Fibroblast of lung (primary cell): Measurements from ENCODE around the gene NAXE. TPM values are rescaled to one million over a fixed set of nuclear protein-coding genes. Genes with fewer than 3 reads are reported as not detected.

Experiments used
- DNase-seq, 2 donors: peaks; one replicate each; pipeline versions ENCODE4 v3.0.0 to v3.0.0-alpha.2; 2010; ENCODE audit warnings: low read depth in 2 of 2
- H2AFZ ChIP-seq: 2 replicates; pipeline ENCODE4 v1.5.1; 2012; ENCODE audit warnings: low read length, control low read depth, inconsistent platforms
- H3K27ac ChIP-seq: 2 replicates; pipeline ENCODE4 v1.5.1; 2011; ENCODE audit warnings: low read length, control low read depth; ENCODE audit not compliant: insufficient read depth
- H3K27me3 ChIP-seq: 2 replicates; pipeline ENCODE4 v1.5.1; 2011; ENCODE audit warnings: mild to moderate bottlenecking, low read length; ENCODE audit not compliant: control insufficient read depth, insufficient read depth
- H3K36me3 ChIP-seq: 2 replicates; pipeline ENCODE4 v1.5.1; 2011; ENCODE audit warnings: low read length; ENCODE audit not compliant: control insufficient read depth, insufficient read depth
- H3K4me1 ChIP-seq: 2 replicates; pipeline ENCODE4 v1.5.1; 2011; ENCODE audit warnings: low read length; ENCODE audit not compliant: control insufficient read depth, insufficient read depth; ENCODE audit errors: extremely low read depth
- H3K4me2 ChIP-seq: 2 replicates; pipeline ENCODE4 v1.5.1; 2011; ENCODE audit warnings: low read length, control low read depth; ENCODE audit not compliant: insufficient read depth; ENCODE audit errors: extremely low read depth
- H3K4me3 ChIP-seq, 4 experiments: fragments of 200-600 bp in 1 of 4; sonication (generic) in 1 of 4; replicated peaks in 1 of 4; 2 replicates each; pipeline ENCODE4 v1.5.1; 2011 to 2016; ENCODE audit warnings: low read length in 4 of 4, low read depth in 3 of 4, mild to moderate bottlenecking in 3 of 4, control low read depth in 2 of 4, inconsistent platforms in 1 of 4, mixed read lengths in 1 of 4; ENCODE audit not compliant: insufficient read depth in 1 of 4; ENCODE audit errors: control extremely low read depth in 1 of 4
- H3K79me2 ChIP-seq: 2 replicates; pipeline ENCODE4 v1.5.1; 2012; ENCODE audit warnings: mild to moderate bottlenecking, low read length, inconsistent platforms; ENCODE audit not compliant: control insufficient read depth, insufficient read depth
- H3K9ac ChIP-seq: 2 replicates; pipeline ENCODE4 v1.5.1; 2011; ENCODE audit warnings: mild to moderate bottlenecking, low read length, control low read depth; ENCODE audit not compliant: insufficient read depth
- H3K9me3 ChIP-seq: 2 replicates; pipeline ENCODE4 v1.5.1; 2012; ENCODE audit warnings: low read depth, low read length; ENCODE audit not compliant: control insufficient read depth, insufficient read depth
- H4K20me1 ChIP-seq: 2 replicates; pipeline ENCODE4 v1.5.1; 2011; ENCODE audit warnings: low read length; ENCODE audit not compliant: control insufficient read depth, insufficient read depth; ENCODE audit errors: extremely low read depth
- CTCF ChIP-seq, 2 donors: IDR thresholded peaks in 1 of 2; conservative IDR thresholded peaks in 1 of 2; 1 replicate in 1 of 2; 2 replicates in 1 of 2; pipeline ENCODE4 v1.5.1; 2011 to 2012; ENCODE audit warnings: low read length in 2 of 2, control low read depth in 1 of 2, inconsistent platforms in 1 of 2, low read depth in 1 of 2, mild to moderate bottlenecking in 1 of 2
- EZH2 ChIP-seq: IDR thresholded peaks from 2 replicates; pipeline ENCODE4 v1.5.1; 2012; ENCODE audit warnings: low read length, control low read depth, mild to moderate bottlenecking; ENCODE audit errors: missing control alignments
- polyA plus RNA-seq, 2 donors: library from polyadenylated mRNA; depleted of rRNA in 1 of 2; stranded (reverse) in 1 of 2; unstranded in 1 of 2; fragments of >200 nt; gene quantifications; 2 replicates each; pipeline ENCODE4 v1.2.1, GENCODE V29; 2011 to 2012; ENCODE audit warnings: missing spikeins in 1 of 2
- total RNA-seq: library from RNA; depleted of rRNA; stranded (reverse); fragments of >200 nt; gene quantifications from 2 replicates; pipeline ENCODE4 v1.2.1, GENCODE V29; 2014

NAXE gene
- total and polyA plus RNA-seq, 2 donors (not counting 1 experiment from before 2014, with no cell fraction given): 41.6 to 64.4 TPM

DNA sequence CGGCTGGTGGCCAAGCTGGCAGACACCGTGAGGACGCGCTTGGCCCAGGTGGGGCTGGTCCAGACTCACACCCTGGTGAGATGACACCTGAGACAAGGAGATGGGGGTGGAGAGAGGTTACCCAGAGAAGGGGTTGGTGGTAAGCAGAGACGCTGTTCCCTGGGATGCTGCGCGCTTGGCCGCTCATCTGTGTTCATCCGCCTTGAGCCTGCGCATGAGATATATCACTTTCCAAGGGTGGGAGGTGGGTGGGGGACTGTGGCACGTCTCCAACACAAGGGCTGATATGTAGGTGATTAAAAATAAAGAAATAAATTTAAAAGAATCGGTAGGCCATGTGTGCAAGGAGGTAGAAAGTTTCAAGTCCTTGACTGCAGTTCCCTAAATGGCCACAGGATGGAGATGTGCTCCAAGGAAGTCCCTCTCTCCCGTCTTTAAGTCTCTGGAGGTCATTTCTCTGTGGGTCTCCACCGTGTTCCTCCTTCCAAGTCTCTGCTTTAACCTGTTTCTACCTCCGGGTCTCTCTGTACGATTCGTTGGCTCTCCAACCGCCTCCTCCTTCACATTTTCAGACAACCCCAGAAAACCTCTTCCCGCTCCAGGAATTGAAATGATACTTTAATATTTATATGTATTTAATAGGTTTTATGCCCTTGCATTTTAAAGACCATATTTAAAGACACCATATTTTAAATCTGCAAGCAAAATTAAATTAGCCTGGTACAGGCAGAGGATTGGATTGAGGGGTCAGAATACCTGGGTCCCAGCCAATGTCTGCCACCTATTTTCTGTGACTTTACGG, 7.6 kb upstream of the NAXE start:
- no peak overlapping the region for H2AFZ ChIP-seq
- TF ChIP-seq CTCF (conservative IDR thresholded peaks at IDR 0.05 in 1 of 2, IDR thresholded peaks at IDR 0.05 in 1 of 2; ENCODE audit: low read depth in 1 of 2, low read length in 2 of 2) (peak; percentile 89 to 98), EZH2 (no peak)
- peak; percentile 72 to 89 for DNase-seq

DNA sequence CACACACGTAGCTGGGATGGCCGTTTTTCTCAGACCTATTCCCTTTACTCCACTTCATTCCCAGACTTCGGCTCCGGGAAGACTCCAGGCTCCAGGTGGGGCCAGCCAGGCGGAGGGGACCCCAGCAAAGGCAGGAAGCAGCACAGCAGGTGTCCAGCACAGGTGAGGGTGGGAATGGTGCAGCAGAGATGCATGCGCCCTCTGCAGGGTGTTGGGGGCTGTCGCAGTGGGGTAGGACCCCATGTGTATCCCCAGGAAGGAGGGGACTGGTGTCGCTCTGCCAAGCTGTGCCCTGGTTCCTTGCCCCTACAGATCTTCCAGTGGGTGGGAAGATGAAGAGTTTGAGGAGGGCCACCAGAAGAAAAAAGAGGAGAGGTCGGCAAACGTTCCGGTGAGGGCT, 6.8 kb upstream of the NAXE start:
- Histone ChIP-seq H2AFZ (no peak overlapping the region), H3K4me1 (no peaks in the 10 kb centered on the region), H3K4me2 (no peak overlapping the region), H3K9ac (no peak overlapping the region), H3K4me3 (no peak overlapping the region), H3K79me2 (no peaks in the 10 kb centered on the region), H3K36me3 (no peaks in the 10 kb centered on the region), H3K27ac (no peak overlapping the region), H3K9me3 (no peaks in the 10 kb centered on the region), H3K27me3 (peaks cover 4% of the 10 kb centered on the region), H4K20me1 (no peaks in the 10 kb centered on the region)
- DNase-seq: no peak
- TF ChIP-seq CTCF (conservative IDR thresholded peaks at IDR 0.05 in 1 of 2, IDR thresholded peaks at IDR 0.05 in 1 of 2; ENCODE audit: low read depth in 1 of 2, low read length in 2 of 2) (no peak), EZH2 (no peak)

More for the DNA sequence above, 7.6 kb upstream of the NAXE start:
- no peak overlapping the region for H3K4me3 ChIP-seq
- no peaks in the 10 kb centered on the region for H3K36me3 ChIP-seq
- H3K27ac ChIP-seq: no peak overlapping the region
- H3K27me3 ChIP-seq: peaks cover 4% of the 10 kb centered on the region
- H4K20me1 ChIP-seq: no peaks in the 10 kb centered on the region
- H3K4me2 ChIP-seq: no peak overlapping the region
- no peaks in the 10 kb centered on the region for H3K4me1 ChIP-seq
- H3K9me3 ChIP-seq: no peaks in the 10 kb centered on the region
- H3K79me2 ChIP-seq: no peaks in the 10 kb centered on the region
- H3K9ac ChIP-seq: no peak overlapping the region

DNA sequence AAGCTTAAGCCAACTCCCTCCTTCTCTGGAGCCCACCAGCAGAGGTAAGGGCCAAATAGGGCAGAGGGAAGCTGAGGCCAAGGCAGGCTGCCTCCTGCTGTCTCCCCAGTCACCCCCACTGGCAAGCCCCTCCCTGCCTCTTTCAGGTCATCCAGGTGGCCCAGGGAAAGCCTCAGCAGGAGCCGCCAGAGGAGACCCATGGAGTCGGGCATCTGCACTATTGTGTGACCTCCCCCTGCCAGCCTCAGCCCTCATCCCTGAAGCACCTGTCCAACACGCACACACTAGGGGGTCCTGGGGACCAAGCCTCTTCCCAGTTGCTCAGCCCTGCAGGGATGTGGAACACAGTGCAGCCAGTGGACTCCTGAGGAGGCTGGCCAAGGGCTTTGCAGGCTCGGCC, 5.3 kb upstream of the NAXE start:
- Histone ChIP-seq H3K4me1 (no peaks in the 10 kb centered on the region), H3K27ac (no peak overlapping the region), H3K27me3 (peaks cover 4% of the 10 kb centered on the region), H3K36me3 (no peaks in the 10 kb centered on the region), H3K79me2 (no peaks in the 10 kb centered on the region), H3K4me2 (no peak overlapping the region), H3K9me3 (no peaks in the 10 kb centered on the region), H3K4me3 (no peak overlapping the region), H3K9ac (no peak overlapping the region), H2AFZ (no peak overlapping the region), H4K20me1 (no peaks in the 10 kb centered on the region)
- DNase-seq: no peak
- no peak for TF ChIP-seq CTCF (conservative IDR thresholded peaks at IDR 0.05 in 1 of 2, IDR thresholded peaks at IDR 0.05 in 1 of 2; ENCODE audit: low read depth in 1 of 2, low read length in 2 of 2)
- no peak for TF ChIP-seq EZH2
